Esophagus muscularis mucosa (tissue), 3 donors: ENCODE measurements around the gene SEZ6L2.

Experiments
- CTCF ChIP-seq, 3 experiments: fragments of 200-600 bp in 2 of 3; fragments of 450-650 bp in 1 of 3; sonication (generic) in 2 of 3; IDR thresholded peaks; one replicate each; pipeline ENCODE4 v1.5.1; 2017 to 2019; ENCODE audit warnings: antibody characterized with exemption in 3 of 3, mild to moderate bottlenecking in 2 of 3, moderate library complexity in 1 of 3
- POLR2A ChIP-seq: fragments of 450-650 bp; IDR thresholded peaks from one replicate; pipeline ENCODE4 v1.6.1; 2017; ENCODE audit warnings: antibody characterized with exemption, moderate library complexity, mild to moderate bottlenecking, low read depth

- TF ChIP-seq POLR2A (peak; percentile 2), CTCF (IDR thresholded peaks at IDR 0.05) (peak; percentile 52 to 84 (median 63))
Measured at GRCh38 chr16:29862884-29863668, 36.3 kb downstream of the SEZ6L2 start, which contains the start of gene CDIPT.
